Measurements from ENCODE around the gene TJP1.

DNA sequence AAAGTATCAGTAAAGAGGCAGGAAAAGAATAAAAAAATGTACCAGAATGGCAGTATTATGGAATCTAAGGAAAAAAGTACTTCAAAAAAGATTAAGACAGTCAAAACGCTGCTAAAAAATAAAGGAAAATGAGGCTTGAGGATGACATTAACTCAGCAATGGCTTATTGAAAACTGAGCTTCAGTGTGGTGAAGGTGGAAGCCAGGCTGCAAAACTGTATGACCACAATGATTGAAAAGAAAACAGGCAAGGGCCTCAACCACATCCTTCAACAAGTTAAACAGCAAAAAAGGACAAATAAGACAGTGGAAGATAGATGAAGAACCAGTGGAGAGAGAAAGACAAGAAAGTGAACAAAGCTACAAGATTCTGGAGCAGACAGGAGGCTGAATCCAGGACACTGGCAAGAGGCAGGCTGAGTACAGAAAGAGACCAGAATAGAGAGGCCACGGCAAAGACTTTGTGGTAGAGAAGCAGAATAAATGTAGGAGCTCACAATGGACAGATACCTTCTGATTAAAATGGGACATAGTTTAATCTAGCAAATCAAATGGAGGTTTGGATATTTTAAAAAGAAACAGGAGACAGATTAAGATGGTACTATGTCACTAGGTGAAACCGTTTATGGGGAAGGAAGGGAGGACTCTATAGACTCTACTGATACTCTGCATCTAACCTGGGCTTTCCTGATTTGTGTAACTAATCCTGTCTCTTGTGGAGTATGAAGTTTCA, 86.1 kb downstream of the TJP1 start:
- TF ChIP-seq, protein P1, sequence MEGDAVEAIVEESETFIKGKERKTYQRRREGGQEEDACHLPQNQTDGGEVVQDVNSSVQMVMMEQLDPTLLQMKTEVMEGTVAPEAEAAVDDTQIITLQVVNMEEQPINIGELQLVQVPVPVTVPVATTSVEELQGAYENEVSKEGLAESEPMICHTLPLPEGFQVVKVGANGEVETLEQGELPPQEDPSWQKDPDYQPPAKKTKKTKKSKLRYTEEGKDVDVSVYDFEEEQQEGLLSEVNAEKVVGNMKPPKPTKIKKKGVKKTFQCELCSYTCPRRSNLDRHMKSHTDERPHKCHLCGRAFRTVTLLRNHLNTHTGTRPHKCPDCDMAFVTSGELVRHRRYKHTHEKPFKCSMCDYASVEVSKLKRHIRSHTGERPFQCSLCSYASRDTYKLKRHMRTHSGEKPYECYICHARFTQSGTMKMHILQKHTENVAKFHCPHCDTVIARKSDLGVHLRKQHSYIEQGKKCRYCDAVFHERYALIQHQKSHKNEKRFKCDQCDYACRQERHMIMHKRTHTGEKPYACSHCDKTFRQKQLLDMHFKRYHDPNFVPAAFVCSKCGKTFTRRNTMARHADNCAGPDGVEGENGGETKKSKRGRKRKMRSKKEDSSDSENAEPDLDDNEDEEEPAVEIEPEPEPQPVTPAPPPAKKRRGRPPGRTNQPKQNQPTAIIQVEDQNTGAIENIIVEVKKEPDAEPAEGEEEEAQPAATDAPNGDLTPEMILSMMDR (IDR thresholded peaks at IDR 0.05), result no peak
- TF ChIP-seq ZFX (IDR thresholded peaks at IDR 0.05; ENCODE audit: borderline replicate concordance), result no peak

Data from 22Rv1 (cell line).